ENCODE measurements around the gene SNTB2. TPM values are rescaled to one million over a fixed set of nuclear protein-coding genes. Genes with fewer than 3 reads are reported as not detected.

Gene SNTB2
- polyA plus RNA-seq, 4 donors = 1.9 to 7.2 (median 5.3) TPM

DNA sequence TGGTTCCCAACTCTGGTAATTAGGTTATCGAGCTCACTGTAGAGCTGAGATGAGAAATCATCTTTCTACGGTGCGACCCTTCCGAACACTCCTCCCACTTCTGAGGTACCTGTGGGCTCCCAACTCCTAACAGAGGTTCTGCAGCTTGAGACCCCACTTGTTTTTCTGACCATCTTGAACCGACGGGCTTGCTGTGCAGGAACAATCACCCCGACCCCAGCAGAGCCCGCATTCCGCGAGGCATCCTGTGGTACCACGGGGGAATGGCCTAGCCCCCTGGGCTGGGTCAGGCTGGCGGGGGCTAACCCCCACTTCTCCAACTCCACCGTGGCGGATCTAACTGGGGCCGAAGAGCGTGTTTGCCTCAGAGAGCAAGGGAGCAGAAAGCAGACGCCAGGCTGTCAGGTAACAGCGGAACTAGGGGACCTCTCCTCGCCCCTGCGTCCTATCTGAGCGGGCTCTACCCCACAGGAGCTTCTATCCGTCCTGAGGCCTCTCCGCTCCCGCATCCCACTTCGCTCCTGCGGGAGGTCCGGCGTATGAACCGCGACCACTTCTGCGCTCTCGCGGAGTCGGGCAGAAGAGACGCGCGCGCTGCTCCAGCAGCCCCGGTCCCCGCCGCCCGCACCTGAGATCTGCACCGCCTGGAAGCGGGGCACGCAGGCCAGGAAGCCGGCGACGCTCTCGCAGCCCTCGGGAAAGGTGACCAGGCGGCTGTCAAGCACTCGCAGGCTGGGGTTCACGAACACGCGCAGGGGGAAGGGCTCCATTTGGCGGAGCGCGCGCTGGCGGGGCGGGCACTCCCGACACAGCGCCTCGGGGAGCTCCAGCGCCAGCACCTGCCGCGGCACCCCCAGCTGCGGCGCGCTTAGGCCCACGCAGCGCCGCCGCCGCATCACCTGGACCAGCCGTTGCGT, 142.7 kb downstream of the SNTB2 start:
- FAIRE-seq (no peak), DNase-seq (peak; percentile 21 to 43)
- Histone ChIP-seq H3K4me3 (ENCODE audit: low read depth in 1 of 3, low read length in 3 of 3) (peak overlapping the region; percentile 60 to 90 (median 74)), H3K36me3 (ENCODE audit: control insufficient read depth in 3 of 3, insufficient read depth in 2 of 3, low read depth in 1 of 3, low read length in 3 of 3) (peaks cover 7 to 74% (median 17%) of the 10 kb centered on the region in 3 donors), H3K9me3 (ENCODE audit: control insufficient read depth in 2 of 2, insufficient read depth in 1 of 2, low read depth in 1 of 2, low read length in 1 of 2) (no peaks in the 10 kb centered on the region), H3K4me1 (ENCODE audit: control insufficient read depth in 3 of 3, insufficient read depth in 2 of 3, low read depth in 1 of 3, low read length in 2 of 3) (peaks cover 9 to 44% (median 10%) of the 10 kb centered on the region in 3 donors), H3K27me3 (ENCODE audit: control insufficient read depth in 3 of 3, insufficient read depth in 3 of 3, low read length in 3 of 3) (no peaks in the 10 kb centered on the region), H3K27ac (ENCODE audit: low read depth in 1 of 3, low read length in 2 of 3) (peak overlapping the region; percentile 18 to 94 (median 49))
- 2 to 5% (median 4%) methylated on average over 69 to 77 of the region's 77 CpGs for WGBS, 3 donors

DNA sequence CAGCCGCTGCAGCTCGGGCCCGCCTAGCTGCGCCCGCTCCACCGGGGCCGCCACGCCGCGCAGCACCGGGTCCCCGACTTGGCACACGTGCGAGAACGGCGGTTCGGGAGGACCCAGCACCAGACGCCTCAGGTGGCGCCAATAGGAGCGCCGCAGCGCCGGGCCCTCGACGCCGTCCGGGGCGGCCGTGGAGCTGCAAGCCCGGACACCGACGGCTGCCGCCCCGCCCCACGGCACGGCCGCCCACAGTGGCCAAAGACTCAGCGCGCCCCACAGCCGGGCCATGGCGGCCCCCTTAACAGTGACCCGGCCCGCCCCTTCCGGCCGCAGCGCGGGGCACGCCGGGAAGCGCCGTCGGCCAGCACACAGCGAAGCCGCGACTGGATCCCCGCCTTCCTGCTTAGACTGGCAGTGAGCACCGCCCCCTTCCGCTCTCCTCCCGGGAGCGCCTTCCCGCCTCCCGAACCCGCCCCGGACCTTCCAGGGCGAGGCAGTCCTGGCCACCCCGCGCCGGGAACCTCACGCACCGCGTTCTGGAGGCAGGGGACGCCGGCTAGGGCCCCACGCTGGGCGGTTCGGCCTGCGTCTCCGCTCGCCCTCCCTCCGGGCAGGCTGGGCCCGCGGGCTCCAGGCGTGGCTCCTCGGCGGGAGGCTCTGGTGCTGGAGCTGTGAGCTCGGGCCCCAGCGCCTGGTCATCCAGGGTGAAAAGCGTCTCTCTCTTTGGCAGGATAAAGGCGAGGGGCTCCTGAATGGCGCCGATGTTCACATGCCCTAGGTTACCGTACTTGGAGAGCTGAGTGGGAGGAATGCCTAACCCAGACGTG, 143.5 kb downstream of the SNTB2 start, which contains the start of gene PDF:
PDF (minus strand) TSS at position 303 of the 824 bp plus-strand sequence; CDS start at position 285, 18 bp downstream.
- DNase-seq (peak; percentile 95 to 97), FAIRE-seq (no peak)
- no peaks in the 10 kb centered on the region for H3K27me3 ChIP-seq (ENCODE audit: control insufficient read depth in 3 of 3, insufficient read depth in 3 of 3, low read length in 3 of 3)
- peaks cover 11 to 74% (median 21%) of the 10 kb centered on the region in 3 donors for H3K36me3 ChIP-seq (ENCODE audit: control insufficient read depth in 3 of 3, insufficient read depth in 2 of 3, low read depth in 1 of 3, low read length in 3 of 3)
- no peaks in the 10 kb centered on the region for H3K9me3 ChIP-seq (ENCODE audit: control insufficient read depth in 2 of 2, insufficient read depth in 1 of 2, low read depth in 1 of 2, low read length in 1 of 2)
- H3K4me3 ChIP-seq (ENCODE audit: low read depth in 1 of 3, low read length in 3 of 3) = peak within 1 kb of the TSS; percentile 60 to 90 (median 74)
- WGBS, 3 donors = 0 to 1% (median 1%) methylated on average over 48 to 93 of the region's 93 CpGs
- H3K4me1 ChIP-seq (ENCODE audit: control insufficient read depth in 3 of 3, insufficient read depth in 2 of 3, low read depth in 1 of 3, low read length in 2 of 3) = peaks cover 9 to 42% (median 10%) of the 10 kb centered on the region in 3 donors
- peak within 1 kb of the TSS; percentile 92 to 95 (median 94) for H3K27ac ChIP-seq (ENCODE audit: low read depth in 1 of 3, low read length in 2 of 3)

- no peak for DNase-seq
- FAIRE-seq = no peak
- Histone ChIP-seq H3K4me3 (ENCODE audit: low read depth in 1 of 3, low read length in 3 of 3) (no peak overlapping the region), H3K36me3 (ENCODE audit: control insufficient read depth in 3 of 3, insufficient read depth in 2 of 3, low read depth in 1 of 3, low read length in 3 of 3) (peaks cover 15 to 49% (median 20%) of the 10 kb centered on the region in 3 donors), H3K4me1 (ENCODE audit: control insufficient read depth in 3 of 3, insufficient read depth in 2 of 3, low read depth in 1 of 3, low read length in 2 of 3) (peaks cover 0 to 9% (median 9%) of the 10 kb centered on the region in 3 donors), H3K9me3 (ENCODE audit: control insufficient read depth in 2 of 2, insufficient read depth in 1 of 2, low read depth in 1 of 2, low read length in 1 of 2) (no peaks in the 10 kb centered on the region), H3K27me3 (ENCODE audit: control insufficient read depth in 3 of 3, insufficient read depth in 3 of 3, low read length in 3 of 3) (no peaks in the 10 kb centered on the region), H3K27ac (ENCODE audit: low read depth in 1 of 3, low read length in 2 of 3) (no peak overlapping the region)
- WGBS, 3 donors = 93 to 96% (median 94%) methylated on average over 9 of the region's 9 CpGs
These were observed 147.7 kb downstream of the SNTB2 start for GRCh38 chr16:69334696-69335095.

GRCh38 chr16:69338557-69339288, 151.8 kb downstream of the SNTB2 start:
- 16 to 17% (median 17%) methylated on average over 46 of the region's 46 CpGs for WGBS, 3 donors
- DNase-seq (no peak), FAIRE-seq (no peak)
- H3K4me3 ChIP-seq (ENCODE audit: low read depth in 1 of 3, low read length in 3 of 3) = peak overlapping the region; percentile 72 to 83 (median 77)
- peak overlapping the region; percentile 82 to 93 (median 86) for H3K27ac ChIP-seq (ENCODE audit: low read depth in 1 of 3, low read length in 2 of 3)
- H3K36me3 ChIP-seq (ENCODE audit: control insufficient read depth in 3 of 3, insufficient read depth in 2 of 3, low read depth in 1 of 3, low read length in 3 of 3) = peaks cover 13 to 33% (median 24%) of the 10 kb centered on the region in 3 donors
- no peaks in the 10 kb centered on the region for H3K27me3 ChIP-seq (ENCODE audit: control insufficient read depth in 3 of 3, insufficient read depth in 3 of 3, low read length in 3 of 3)
- peaks cover 2 to 13% (median 7%) of the 10 kb centered on the region in 3 donors for H3K4me1 ChIP-seq (ENCODE audit: control insufficient read depth in 3 of 3, insufficient read depth in 2 of 3, low read depth in 1 of 3, low read length in 2 of 3)
- H3K9me3 ChIP-seq (ENCODE audit: control insufficient read depth in 2 of 2, insufficient read depth in 1 of 2, low read depth in 1 of 2, low read length in 1 of 2) = no peaks in the 10 kb centered on the region

GRCh38 chr16:69339289-69340094, 152.5 kb downstream of the SNTB2 start, which contains the start of the genes COG8 and NIP7:
Gene COG8 (minus strand): TSS chr16:69339564. CDS start chr16:69339552, 12 bp downstream.
Gene NIP7 (plus strand): TSS chr16:69339772. CDS start chr16:69339830, 58 bp downstream.
- Histone ChIP-seq H3K4me3 (ENCODE audit: low read depth in 1 of 3, low read length in 3 of 3) (peak within 1 kb of the TSS; percentile 72 to 83 (median 77)), H3K9me3 (ENCODE audit: control insufficient read depth in 2 of 2, insufficient read depth in 1 of 2, low read depth in 1 of 2, low read length in 1 of 2) (no peaks in the 10 kb centered on the region), H3K36me3 (ENCODE audit: control insufficient read depth in 3 of 3, insufficient read depth in 2 of 3, low read depth in 1 of 3, low read length in 3 of 3) (peaks cover 9 to 28% (median 19%) of the 10 kb centered on the region in 3 donors), H3K27ac (ENCODE audit: low read depth in 1 of 3, low read length in 2 of 3) (peak within 1 kb of the TSS; percentile 82 to 93 (median 86)), H3K27me3 (ENCODE audit: control insufficient read depth in 3 of 3, insufficient read depth in 3 of 3, low read length in 3 of 3) (no peaks in the 10 kb centered on the region), H3K4me1 (ENCODE audit: control insufficient read depth in 3 of 3, insufficient read depth in 2 of 3, low read depth in 1 of 3, low read length in 2 of 3) (peaks cover 2 to 13% (median 7%) of the 10 kb centered on the region in 3 donors)
- WGBS, 3 donors = 0 to 1% (median 0%) methylated on average over 66 to 77 of the region's 77 CpGs
- FAIRE-seq (no peak), DNase-seq (peak; percentile 98 to 99)

DNA sequence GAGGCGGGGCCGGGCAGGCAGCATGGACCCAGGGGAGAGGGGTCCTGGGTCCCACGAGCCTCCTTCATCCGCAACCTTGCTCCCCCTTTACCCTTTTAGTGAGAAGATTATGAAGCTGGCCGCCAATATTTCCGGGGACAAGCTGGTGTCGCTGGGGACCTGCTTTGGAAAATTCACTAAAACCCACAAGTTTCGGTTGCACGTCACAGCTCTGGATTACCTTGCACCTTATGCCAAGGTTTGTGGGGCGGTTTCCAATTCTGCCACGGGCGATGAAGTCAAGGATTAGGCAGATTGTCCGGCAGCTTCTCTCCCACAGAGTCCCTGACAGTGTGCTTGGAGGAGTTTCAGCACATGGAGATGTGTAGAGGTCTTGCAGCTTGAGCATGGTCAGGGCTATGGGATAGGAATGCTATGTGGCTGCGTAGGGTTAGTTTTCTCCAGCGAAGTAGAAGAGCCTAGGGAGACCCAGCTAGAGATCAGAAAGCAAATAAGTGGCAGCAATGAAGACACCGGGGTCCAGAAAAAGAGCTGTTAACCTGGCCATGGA, 153.2 kb downstream of the SNTB2 start:
- FAIRE-seq = no peak
- WGBS, 3 donors = 4 to 7% (median 5%) methylated on average over 16 of the region's 16 CpGs

DNA sequence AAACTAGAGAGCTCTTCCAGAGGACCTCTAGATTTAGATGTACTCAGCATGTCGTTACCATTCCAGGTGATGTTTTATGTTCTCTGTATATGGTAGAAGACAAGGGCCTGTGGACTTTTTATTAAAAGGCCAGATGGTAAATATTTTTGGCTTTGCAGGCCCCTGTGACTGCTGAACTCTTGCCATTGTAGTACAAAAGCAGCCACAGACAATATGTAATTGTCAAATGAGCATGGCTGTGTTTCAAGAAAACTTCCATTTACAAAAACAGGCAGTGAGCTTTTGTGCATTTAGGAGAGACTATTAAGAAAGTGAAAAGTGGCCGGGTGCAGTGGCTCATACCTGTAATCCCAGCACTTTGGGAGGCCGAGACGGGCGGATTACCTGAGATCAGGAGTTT, 157.2 kb downstream of the SNTB2 start:
- no peak overlapping the region for H3K4me3 ChIP-seq (ENCODE audit: low read depth in 1 of 3, low read length in 3 of 3)
- no peaks in the 10 kb centered on the region for H3K27me3 ChIP-seq (ENCODE audit: control insufficient read depth in 3 of 3, insufficient read depth in 3 of 3, low read length in 3 of 3)
- H3K9me3 ChIP-seq (ENCODE audit: control insufficient read depth in 2 of 2, insufficient read depth in 1 of 2, low read depth in 1 of 2, low read length in 1 of 2) = no peaks in the 10 kb centered on the region
- DNase-seq = no peak
- peaks cover 2 to 4% (median 2%) of the 10 kb centered on the region in 3 donors for H3K4me1 ChIP-seq (ENCODE audit: control insufficient read depth in 3 of 3, insufficient read depth in 2 of 3, low read depth in 1 of 3, low read length in 2 of 3)
- peaks cover 0 to 15% (median 7%) of the 10 kb centered on the region in 3 donors for H3K36me3 ChIP-seq (ENCODE audit: control insufficient read depth in 3 of 3, insufficient read depth in 2 of 3, low read depth in 1 of 3, low read length in 3 of 3)
- H3K27ac ChIP-seq (ENCODE audit: low read depth in 1 of 3, low read length in 2 of 3) = no peak overlapping the region
- 90 to 95% (median 95%) methylated on average over 5 of the region's 5 CpGs for WGBS, 3 donors
- no peak for FAIRE-seq

More for the DNA sequence above, 153.2 kb downstream of the SNTB2 start:
- peak overlapping the region; percentile 82 to 93 (median 86) for H3K27ac ChIP-seq (ENCODE audit: low read depth in 1 of 3, low read length in 2 of 3)
- H3K9me3 ChIP-seq (ENCODE audit: control insufficient read depth in 2 of 2, insufficient read depth in 1 of 2, low read depth in 1 of 2, low read length in 1 of 2) = no peaks in the 10 kb centered on the region
- peak in 1 of 2 donors; percentile 21 for DNase-seq
- no peaks in the 10 kb centered on the region for H3K27me3 ChIP-seq (ENCODE audit: control insufficient read depth in 3 of 3, insufficient read depth in 3 of 3, low read length in 3 of 3)
- peaks cover 2 to 13% (median 7%) of the 10 kb centered on the region in 3 donors for H3K4me1 ChIP-seq (ENCODE audit: control insufficient read depth in 3 of 3, insufficient read depth in 2 of 3, low read depth in 1 of 3, low read length in 2 of 3)
- peaks cover 4 to 21% (median 12%) of the 10 kb centered on the region in 3 donors for H3K36me3 ChIP-seq (ENCODE audit: control insufficient read depth in 3 of 3, insufficient read depth in 2 of 3, low read depth in 1 of 3, low read length in 3 of 3)
- peak overlapping the region; percentile 72 to 83 (median 77) for H3K4me3 ChIP-seq (ENCODE audit: low read depth in 1 of 3, low read length in 3 of 3)

Measured in small intestine (tissue), 7 donors.